IPS-18c (cell line): Measurements from ENCODE around the gene POMT2.

ENCODE experiments used
- H3K4me3 ChIP-seq: 2 replicates; pipeline ENCODE4 v1.7.0; 2013; ENCODE audit warnings: low read depth, mild to moderate bottlenecking, low read length, moderate library complexity; ENCODE audit not compliant: insufficient read depth
- H3K9me3 ChIP-seq: one replicate; pipeline ENCODE4 v1.6.1; 2013; ENCODE audit warnings: mild to moderate bottlenecking, low read length, moderate library complexity; ENCODE audit not compliant: control insufficient read depth, insufficient read depth

The POMT2 gene

GRCh38 chr14:77278461-77279230 is 42.0 kb downstream of the POMT2 start:
- Histone ChIP-seq H3K4me3 (no peak overlapping the region), H3K9me3 (no peaks in the 10 kb centered on the region)

- Histone ChIP-seq H3K9me3 (no peaks in the 10 kb centered on the region), H3K4me3 (no peak overlapping the region)
These were observed 43.7 kb downstream of the POMT2 start for GRCh38 chr14:77276959-77277358.

- Histone ChIP-seq H3K4me3 (no peak overlapping the region), H3K9me3 (no peaks in the 10 kb centered on the region)
These were observed 44.3 kb downstream of the POMT2 start for GRCh38 chr14:77276295-77276935.

- no peaks in the 10 kb centered on the region for H3K9me3 ChIP-seq
- no peak overlapping the region for H3K4me3 ChIP-seq
These were observed 45.1 kb downstream of the POMT2 start for GRCh38 chr14:77275601-77276017.

GRCh38 chr14:77275041-77275580 is 45.6 kb downstream of the POMT2 start:
- H3K4me3 ChIP-seq = no peak overlapping the region

GRCh38 chr14:77273796-77274195 is 46.9 kb downstream of the POMT2 start:
- Histone ChIP-seq H3K4me3 (no peak overlapping the region), H3K9me3 (no peaks in the 10 kb centered on the region)

More at GRCh38 chr14:77275041-77275580, 45.6 kb downstream of the POMT2 start:
- H3K9me3 ChIP-seq = no peaks in the 10 kb centered on the region

- Histone ChIP-seq H3K4me3 (no peak overlapping the region), H3K9me3 (no peaks in the 10 kb centered on the region)
These were observed 48.4 kb downstream of the POMT2 start for GRCh38 chr14:77272261-77272660.

GRCh38 chr14:77271113-77271710 is 49.5 kb downstream of the POMT2 start, which contains the start of gene NGB:
Gene NGB (minus strand): TSS chr14:77271206. CDS start chr14:77270937, 269 bp downstream.
- H3K4me3 ChIP-seq = peak within 1 kb of the TSS; percentile 49

GRCh38 chr14:77270361-77271112 is 50.1 kb downstream of the POMT2 start:
- H3K4me3 ChIP-seq = peak overlapping the region; percentile 49

More at GRCh38 chr14:77271113-77271710, 49.5 kb downstream of the POMT2 start, which contains the start of gene NGB:
- H3K9me3 ChIP-seq = no peaks in the 10 kb centered on the region

GRCh38 chr14:77268989-77269600 is 51.6 kb downstream of the POMT2 start:
- Histone ChIP-seq H3K4me3 (no peak overlapping the region), H3K9me3 (no peaks in the 10 kb centered on the region)

More at GRCh38 chr14:77270361-77271112, 50.1 kb downstream of the POMT2 start:
- no peaks in the 10 kb centered on the region for H3K9me3 ChIP-seq

- H3K4me3 ChIP-seq = no peak overlapping the region
- no peaks in the 10 kb centered on the region for H3K9me3 ChIP-seq
These were observed 52.6 kb downstream of the POMT2 start for GRCh38 chr14:77267937-77268699.

GRCh38 chr14:77266336-77266735 is 54.3 kb downstream of the POMT2 start:
- Histone ChIP-seq H3K9me3 (no peaks in the 10 kb centered on the region), H3K4me3 (no peak overlapping the region)

- no peaks in the 10 kb centered on the region for H3K9me3 ChIP-seq
- no peak overlapping the region for H3K4me3 ChIP-seq
These were observed 54.9 kb downstream of the POMT2 start for GRCh38 chr14:77265561-77266335.

- no peaks in the 10 kb centered on the region for H3K9me3 ChIP-seq
These were observed 55.5 kb downstream of the POMT2 start for GRCh38 chr14:77265187-77265515.

GRCh38 chr14:77264466-77265186 is 56.1 kb downstream of the POMT2 start:
- Histone ChIP-seq H3K9me3 (no peaks in the 10 kb centered on the region), H3K4me3 (no peak overlapping the region)

More at GRCh38 chr14:77265187-77265515, 55.5 kb downstream of the POMT2 start:
- H3K4me3 ChIP-seq = no peak overlapping the region
